HFFc6 (cell line): Measurements from ENCODE around the gene GIGYF2. TPM values are rescaled to one million over a fixed set of nuclear protein-coding genes. Genes with fewer than 3 reads are reported as not detected.

Experiments
- DNase-seq: peaks from one replicate; pipeline ENCODE4 v3.0.0-alpha.2; 2018
- H3K27ac Mint-ChIP-seq: 2 replicates; pipeline ENCODE4 v1.8.0; 2020; ENCODE audit warnings: mild to moderate bottlenecking, mixed read lengths
- H3K27me3 Mint-ChIP-seq: 2 replicates; pipeline ENCODE4 v1.8.0; 2021; ENCODE audit warnings: mild to moderate bottlenecking, moderate library complexity, mixed read lengths; ENCODE audit not compliant: insufficient read depth
- H3K36me3 Mint-ChIP-seq: 2 replicates; pipeline ENCODE4 v1.8.0; 2021; ENCODE audit warnings: low read depth, mixed read lengths
- H3K4me1 Mint-ChIP-seq: 2 replicates; pipeline ENCODE4 v1.8.0; 2020; ENCODE audit warnings: low read depth, mixed read lengths
- H3K4me3 Mint-ChIP-seq: 2 replicates; pipeline ENCODE4 v1.8.0; 2020; ENCODE audit warnings: mild to moderate bottlenecking, moderate library complexity, mixed read lengths
- H3K9me3 Mint-ChIP-seq: 2 replicates; pipeline ENCODE4 v1.8.0; 2020; ENCODE audit warnings: mild to moderate bottlenecking, mixed read lengths
- total RNA-seq, 6 experiments: library from RNA; stranded (reverse); fragmentation: NEBNext Ultra II Directional; extraction: Animal tissue kit (Norgen Biotek cat#: 25700); gene quantifications; 2 replicates in 1 of 6; 3 replicates in 5 of 6; pipeline ENCODE4 v1.2.3, GENCODE V29; 2021
- TF ChIP-seq, protein P1 (sequence below): fragments of 200-600 bp; sonication (generic); IDR thresholded peaks from 2 replicates; pipeline ENCODE4 v1.5.0; 2021; ENCODE audit warnings: antibody characterized with exemption, mild to moderate bottlenecking

The GIGYF2 gene
- total RNA-seq, 6 experiments from 2014 or later: 36.9 to 44.6 (median 42.3) TPM

- no peak overlapping the region for H3K27ac Mint-ChIP-seq
- no peak for DNase-seq
- H3K4me1 Mint-ChIP-seq: peaks cover 12% of the 10 kb centered on the region
- H3K9me3 Mint-ChIP-seq: no peaks in the 10 kb centered on the region
- peaks cover 4% of the 10 kb centered on the region for H3K27me3 Mint-ChIP-seq
- no peak overlapping the region for H3K4me3 Mint-ChIP-seq
- no peaks in the 10 kb centered on the region for H3K36me3 Mint-ChIP-seq
- TF ChIP-seq, protein P1, sequence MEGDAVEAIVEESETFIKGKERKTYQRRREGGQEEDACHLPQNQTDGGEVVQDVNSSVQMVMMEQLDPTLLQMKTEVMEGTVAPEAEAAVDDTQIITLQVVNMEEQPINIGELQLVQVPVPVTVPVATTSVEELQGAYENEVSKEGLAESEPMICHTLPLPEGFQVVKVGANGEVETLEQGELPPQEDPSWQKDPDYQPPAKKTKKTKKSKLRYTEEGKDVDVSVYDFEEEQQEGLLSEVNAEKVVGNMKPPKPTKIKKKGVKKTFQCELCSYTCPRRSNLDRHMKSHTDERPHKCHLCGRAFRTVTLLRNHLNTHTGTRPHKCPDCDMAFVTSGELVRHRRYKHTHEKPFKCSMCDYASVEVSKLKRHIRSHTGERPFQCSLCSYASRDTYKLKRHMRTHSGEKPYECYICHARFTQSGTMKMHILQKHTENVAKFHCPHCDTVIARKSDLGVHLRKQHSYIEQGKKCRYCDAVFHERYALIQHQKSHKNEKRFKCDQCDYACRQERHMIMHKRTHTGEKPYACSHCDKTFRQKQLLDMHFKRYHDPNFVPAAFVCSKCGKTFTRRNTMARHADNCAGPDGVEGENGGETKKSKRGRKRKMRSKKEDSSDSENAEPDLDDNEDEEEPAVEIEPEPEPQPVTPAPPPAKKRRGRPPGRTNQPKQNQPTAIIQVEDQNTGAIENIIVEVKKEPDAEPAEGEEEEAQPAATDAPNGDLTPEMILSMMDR: no peak
These were observed 199.0 kb downstream of the GIGYF2 start for GRCh38 chr2:232896111-232896510.

GRCh38 chr2:232896720-232897597 lies 199.8 kb downstream of the GIGYF2 start:
- Mint-ChIP-seq H3K27me3 (peaks cover 2% of the 10 kb centered on the region; the same call in 1 of the 2 replicates), H3K36me3 (no peaks in the 10 kb centered on the region), H3K4me3 (no peak overlapping the region), H3K4me1 (peaks cover 11% of the 10 kb centered on the region), H3K9me3 (no peaks in the 10 kb centered on the region), H3K27ac (no peak overlapping the region)
- TF ChIP-seq, protein P1: no peak
- no peak for DNase-seq

DNA sequence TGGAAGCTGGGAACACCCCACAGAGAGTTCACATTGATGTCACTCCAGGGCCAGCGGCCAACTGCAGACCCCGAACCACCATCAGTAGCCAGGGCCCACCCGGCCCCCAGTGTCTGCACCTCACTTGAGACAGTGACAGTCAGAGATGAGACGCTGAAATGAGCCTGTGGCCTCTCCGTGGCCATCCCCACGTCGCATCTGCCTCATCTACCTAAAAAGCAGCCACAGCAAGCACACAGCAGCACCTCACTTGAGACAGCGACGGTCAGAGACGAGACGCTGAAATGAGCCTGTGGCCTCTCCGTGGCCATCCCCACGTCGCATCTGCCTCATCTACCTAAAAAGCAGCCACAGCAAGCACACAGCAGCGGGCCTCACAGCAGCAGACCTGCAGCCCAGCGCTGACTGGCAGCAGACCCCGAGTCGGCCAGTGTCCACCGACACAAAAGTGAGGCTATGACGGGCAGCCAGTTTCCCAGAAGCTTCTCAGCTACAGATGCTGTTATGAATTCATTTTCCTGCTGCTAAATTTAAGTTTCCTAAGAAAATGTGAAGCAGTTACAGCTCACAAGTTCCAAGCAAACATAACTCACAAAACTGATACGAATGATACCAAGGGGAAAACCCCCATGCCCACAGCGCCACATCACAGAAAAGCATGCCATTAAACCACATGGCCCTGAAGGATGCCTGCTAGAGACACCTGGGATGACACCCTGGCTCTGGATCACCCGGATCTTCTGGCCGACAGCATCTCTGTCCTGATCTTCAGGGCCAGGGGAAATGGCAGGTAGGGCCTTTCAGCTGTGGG lies 200.7 kb downstream of the GIGYF2 start:
- Mint-ChIP-seq H3K36me3 (no peaks in the 10 kb centered on the region), H3K9me3 (no peaks in the 10 kb centered on the region), H3K4me1 (peaks cover 12% of the 10 kb centered on the region), H3K27ac (no peak overlapping the region), H3K4me3 (no peak overlapping the region), H3K27me3 (peaks cover 2% of the 10 kb centered on the region; the same call in 1 of the 2 replicates)
- TF ChIP-seq, protein P1: no peak
- DNase-seq: no peak

GRCh38 chr2:232898592-232899543 lies 201.7 kb downstream of the GIGYF2 start:
- TF ChIP-seq, protein P1: no peak
- H3K9me3 Mint-ChIP-seq: no peaks in the 10 kb centered on the region
- H3K27ac Mint-ChIP-seq: no peak overlapping the region
- H3K27me3 Mint-ChIP-seq: peaks cover 2% of the 10 kb centered on the region; the same call in 1 of the 2 replicates
- H3K4me3 Mint-ChIP-seq: no peak overlapping the region
- no peak for DNase-seq
- no peaks in the 10 kb centered on the region for H3K36me3 Mint-ChIP-seq
- H3K4me1 Mint-ChIP-seq: peaks cover 12% of the 10 kb centered on the region
